ENCODE results near the gene UBE2J1. TPM values are rescaled to one million over a fixed set of nuclear protein-coding genes. Genes with fewer than 3 reads are reported as not detected.
A peak's percentile ranks its signal among the peaks of the same experiment; 100 is the strongest.

The UBE2J1 gene
- total RNA-seq, 8 experiments from 2014 or later = 17.6 to 45.2 (median 34.6) TPM

GRCh38 chr6:89335164-89335563 lies 17.4 kb downstream of the UBE2J1 start:
- 75 to 100% (median 95%) methylated on average over 1 to 3 of the region's 3 CpGs for WGBS, 10 experiments
- ATAC-seq (replicated peaks in 6 of 8) = no peak
- H3K27ac ChIP-seq = no peak overlapping the region
- in situ Hi-C loops (cut with MboI; ENCODE audit: low pct_unique_long_range_greater_than_20kb in 2 of 9, low sequenced_read_pairs in 9 of 9, unreplicated experiment in 9 of 9) = no loop called here
- H3K4me1 ChIP-seq (replicated peaks in 1 of 2) = no peaks in the 10 kb centered on the region
- no peak overlapping the region for H3K4me3 ChIP-seq

GRCh38 chr6:89330910-89331309 lies 21.6 kb downstream of the UBE2J1 start:
- Histone ChIP-seq H3K4me3 (no peak overlapping the region), H3K4me1 (replicated peaks in 1 of 2) (no peaks in the 10 kb centered on the region), H3K27ac (no peak overlapping the region)
- in situ Hi-C loops (cut with MboI; ENCODE audit: low pct_unique_long_range_greater_than_20kb in 2 of 9, low sequenced_read_pairs in 9 of 9, unreplicated experiment in 9 of 9) = no loop called here
- WGBS, 10 experiments = 85 to 100% (median 100%) methylated on average over 1 of the region's 1 CpG; no CpG with 5 or more reads in 3 of the 10 experiments
- ATAC-seq (replicated peaks in 6 of 8) = peak in 1 of 8 experiments; percentile 41

GRCh38 chr6:89328976-89329375 lies 23.5 kb downstream of the UBE2J1 start:
- WGBS, 10 experiments = 86 to 100% (median 92%) methylated on average over 1 of the region's 1 CpG; no CpG with 5 or more reads in 1 of the 10 experiments
- H3K4me1 ChIP-seq (replicated peaks in 1 of 2) = no peaks in the 10 kb centered on the region
- no peak overlapping the region for H3K27ac ChIP-seq
- H3K4me3 ChIP-seq = no peak overlapping the region
- in situ Hi-C loops (cut with MboI; ENCODE audit: low pct_unique_long_range_greater_than_20kb in 2 of 9, low sequenced_read_pairs in 9 of 9, unreplicated experiment in 9 of 9) = no loop called here
- ATAC-seq (replicated peaks in 6 of 8) = no peak

GRCh38 chr6:89324304-89324703 lies 28.2 kb downstream of the UBE2J1 start:
- WGBS, 10 experiments = 25 to 100% (median 71%) methylated on average over 1 to 3 of the region's 3 CpGs; no CpG with 5 or more reads in 1 of the 10 experiments

GRCh38 chr6:89323511-89323971 lies 29.0 kb downstream of the UBE2J1 start:
- Histone ChIP-seq H3K27ac (no peak overlapping the region), H3K4me1 (replicated peaks in 1 of 2) (no peaks in the 10 kb centered on the region), H3K4me3 (no peak overlapping the region)
- no peak for ATAC-seq (replicated peaks in 6 of 8)
- in situ Hi-C loops (cut with MboI; ENCODE audit: low pct_unique_long_range_greater_than_20kb in 2 of 9, low sequenced_read_pairs in 9 of 9, unreplicated experiment in 9 of 9) = no loop called here
- 54 to 100% (median 84%) methylated on average over 2 to 3 of the region's 3 CpGs; no CpG with 5 or more reads in 1 of the 10 experiments for WGBS, 10 experiments

More at GRCh38 chr6:89324304-89324703, 28.2 kb downstream of the UBE2J1 start:
- in situ Hi-C loops (cut with MboI; ENCODE audit: low pct_unique_long_range_greater_than_20kb in 2 of 9, low sequenced_read_pairs in 9 of 9, unreplicated experiment in 9 of 9) = no loop called here
- Histone ChIP-seq H3K27ac (no peak overlapping the region), H3K4me1 (replicated peaks in 1 of 2) (no peaks in the 10 kb centered on the region), H3K4me3 (no peak overlapping the region)
- no peak for ATAC-seq (replicated peaks in 6 of 8)

- in situ Hi-C loops (cut with MboI; ENCODE audit: low pct_unique_long_range_greater_than_20kb in 2 of 9, low sequenced_read_pairs in 9 of 9, unreplicated experiment in 9 of 9) = no loop called here
- peak in 2 of 8 experiments; percentile 57 to 73 for ATAC-seq (replicated peaks in 6 of 8)
- H3K4me3 ChIP-seq = no peak overlapping the region
- WGBS, 10 experiments = 38 to 92% (median 80%) methylated on average over 1 to 8 of the region's 9 CpGs
- no peak overlapping the region for H3K27ac ChIP-seq
- no peaks in the 10 kb centered on the region for H3K4me1 ChIP-seq (replicated peaks in 1 of 2)
Measured at GRCh38 chr6:89321131-89321970, 31.2 kb downstream of the UBE2J1 start.

- WGBS, 10 experiments = 62 to 98% (median 88%) methylated on average over 2 to 6 of the region's 6 CpGs
- in situ Hi-C loops (cut with MboI; ENCODE audit: low pct_unique_long_range_greater_than_20kb in 2 of 9, low sequenced_read_pairs in 9 of 9, unreplicated experiment in 9 of 9) = no loop called here
- ATAC-seq (replicated peaks in 6 of 8) = no peak
Measured at GRCh38 chr6:89320012-89320559, 32.4 kb downstream of the UBE2J1 start.

GRCh38 chr6:89317067-89317466 lies 35.5 kb downstream of the UBE2J1 start:
- no peak overlapping the region for H3K27ac ChIP-seq
- in situ Hi-C loops (cut with MboI; ENCODE audit: low pct_unique_long_range_greater_than_20kb in 2 of 9, low sequenced_read_pairs in 9 of 9, unreplicated experiment in 9 of 9) = no loop called here
- H3K4me3 ChIP-seq = no peak overlapping the region
- ATAC-seq (replicated peaks in 6 of 8) = no peak
- H3K4me1 ChIP-seq (replicated peaks in 1 of 2) = peaks cover 9 to 12% of the 10 kb centered on the region in 2 donors

More at GRCh38 chr6:89320012-89320559, 32.4 kb downstream of the UBE2J1 start:
- H3K4me1 ChIP-seq (replicated peaks in 1 of 2) = no peaks in the 10 kb centered on the region
- no peak overlapping the region for H3K4me3 ChIP-seq
- no peak overlapping the region for H3K27ac ChIP-seq

- Histone ChIP-seq H3K4me1 (replicated peaks in 1 of 2) (peaks cover 10 to 20% of the 10 kb centered on the region in 2 donors), H3K27ac (no peak within 1 kb of the TSS), H3K4me3 (no peak within 1 kb of the TSS)
- ATAC-seq (replicated peaks in 6 of 8) = peak in 1 of 8 experiments; percentile 32
- WGBS, 10 experiments = 68 to 100% (median 98%) methylated on average over 1 to 5 of the region's 6 CpGs; no CpG with 5 or more reads in 2 of the 10 experiments
- in situ Hi-C loops (cut with MboI; ENCODE audit: low pct_unique_long_range_greater_than_20kb in 2 of 9, low sequenced_read_pairs in 9 of 9, unreplicated experiment in 9 of 9) = no loop called here
Measured at GRCh38 chr6:89315249-89315885, 37.2 kb downstream of the UBE2J1 start, which contains the start of gene GABRR2. Gene GABRR2 (minus strand): TSS chr6:89315299. CDS start chr6:89315165, 134 bp downstream.

- no peak for ATAC-seq (replicated peaks in 6 of 8)
- Histone ChIP-seq H3K4me3 (no peak overlapping the region), H3K4me1 (replicated peaks in 1 of 2) (peaks cover 10 to 20% of the 10 kb centered on the region in 2 donors), H3K27ac (no peak overlapping the region)
- 72 to 100% (median 90%) methylated on average over 2 to 6 of the region's 7 CpGs; no CpG with 5 or more reads in 2 of the 10 experiments for WGBS, 10 experiments
- in situ Hi-C loops (cut with MboI; ENCODE audit: low pct_unique_long_range_greater_than_20kb in 2 of 9, low sequenced_read_pairs in 9 of 9, unreplicated experiment in 9 of 9) = no loop called here
Measured at GRCh38 chr6:89314692-89315091, 37.8 kb downstream of the UBE2J1 start.

- H3K27ac ChIP-seq = peak overlapping the region in 1 of 2 donors; percentile 51
- no peak overlapping the region for H3K4me3 ChIP-seq
- ATAC-seq (replicated peaks in 6 of 8) = peak; percentile 6 to 56 (median 34)
- in situ Hi-C loops (cut with MboI; ENCODE audit: low pct_unique_long_range_greater_than_20kb in 2 of 9, low sequenced_read_pairs in 9 of 9, unreplicated experiment in 9 of 9) = no loop called here
- peaks cover 10 to 20% of the 10 kb centered on the region in 2 donors for H3K4me1 ChIP-seq (replicated peaks in 1 of 2)
- WGBS, 10 experiments = 29 to 100% (median 88%) methylated on average over 1 of the region's 1 CpG; no CpG with 5 or more reads in 7 of the 10 experiments
Measured at GRCh38 chr6:89313006-89313405, 39.5 kb downstream of the UBE2J1 start.

- WGBS, 10 experiments = 22 to 72% (median 50%) methylated on average over 2 to 7 of the region's 9 CpGs; no CpG with 5 or more reads in 1 of the 10 experiments
- H3K27ac ChIP-seq = peak overlapping the region in 1 of 2 donors; percentile 46
- in situ Hi-C loops (cut with MboI; ENCODE audit: low pct_unique_long_range_greater_than_20kb in 2 of 9, low sequenced_read_pairs in 9 of 9, unreplicated experiment in 9 of 9) = no loop called here
- no peak overlapping the region for H3K4me3 ChIP-seq
- H3K4me1 ChIP-seq (replicated peaks in 1 of 2) = peaks cover 10 to 20% of the 10 kb centered on the region in 2 donors
- ATAC-seq (replicated peaks in 6 of 8) = peak; percentile 18 to 89 (median 84)
Measured at GRCh38 chr6:89311853-89312531, 40.5 kb downstream of the UBE2J1 start.

All from motor neuron (in vitro differentiated cells).